Activated naive CD8-positive, alpha-beta T cell treated with anti-CD3 and anti-CD28 coated beads for 36 hours (primary cell): ENCODE results near the gene HMGN3. TPM values are rescaled to one million over a fixed set of nuclear protein-coding genes. Genes with fewer than 3 reads are reported as not detected.
"Not testable (repeated sequence)": the region's sequence is repeated elsewhere in the genome, so short reads cannot be mapped to it uniquely, and the experiment has no call there.

ENCODE experiments used
- DNase-seq: peaks from one replicate; pipeline ENCODE4 v3.0.0; 2021
- H3K27ac Mint-ChIP-seq: one replicate; pipeline ENCODE4 v1.8.0; 2022; ENCODE audit warnings: mild to moderate bottlenecking, moderate library complexity, mixed read lengths
- H3K27me3 Mint-ChIP-seq: one replicate; pipeline ENCODE4 v1.8.0; 2022; ENCODE audit warnings: mild to moderate bottlenecking, mixed read lengths
- H3K36me3 Mint-ChIP-seq: one replicate; pipeline ENCODE4 v1.8.0; 2021; ENCODE audit warnings: mild to moderate bottlenecking, mixed read lengths
- H3K4me1 Mint-ChIP-seq: one replicate; pipeline ENCODE4 v1.8.0; 2021; ENCODE audit warnings: mixed read lengths
- H3K4me3 Mint-ChIP-seq: one replicate; pipeline ENCODE4 v1.8.0; 2022; ENCODE audit warnings: mild to moderate bottlenecking, moderate library complexity, mixed read lengths
- H3K9me3 Mint-ChIP-seq: one replicate; pipeline ENCODE4 v1.8.0; 2022; ENCODE audit warnings: mixed read lengths
- total RNA-seq, 2 experiments: library from RNA; stranded (reverse); gene quantifications; one replicate each; pipeline ENCODE4 v1.2.3, GENCODE V29; 2021

HMGN3 gene
- total RNA-seq: 10 to 100 TPM; 70.6 to 74.8 TPM

GRCh38 chr6:79234150-79235022 lies at the start of gene HMGN3:
Gene HMGN3, minus strand, starts transcription at chr6:79234682.
- peaks cover 26% of the 10 kb centered on the region for H3K4me1 Mint-ChIP-seq
- DNase-seq: peak; percentile 95
- peak within 1 kb of the TSS; percentile 91 for H3K27ac Mint-ChIP-seq
- no peaks in the 10 kb centered on the region for H3K9me3 Mint-ChIP-seq
- H3K4me3 Mint-ChIP-seq: peak within 1 kb of the TSS; percentile 98
- H3K27me3 Mint-ChIP-seq: no peaks in the 10 kb centered on the region
- H3K36me3 Mint-ChIP-seq: peaks cover 7% of the 10 kb centered on the region

GRCh38 chr6:79280756-79281155 lies 46.3 kb upstream of the HMGN3 start:
- no peak overlapping the region for H3K4me3 Mint-ChIP-seq
- H3K9me3 Mint-ChIP-seq: peaks cover 11% of the 10 kb centered on the region
- DNase-seq: no peak
- no peaks in the 10 kb centered on the region for H3K4me1 Mint-ChIP-seq
- peaks cover 7% of the 10 kb centered on the region for H3K27me3 Mint-ChIP-seq
- no peak overlapping the region for H3K27ac Mint-ChIP-seq
- H3K36me3 Mint-ChIP-seq: no peaks in the 10 kb centered on the region

GRCh38 chr6:79277109-79277508 lies 42.6 kb upstream of the HMGN3 start:
- H3K27me3 Mint-ChIP-seq: peaks cover 7% of the 10 kb centered on the region
- no peaks in the 10 kb centered on the region for H3K36me3 Mint-ChIP-seq
- no peak for DNase-seq
- no peak overlapping the region for H3K4me3 Mint-ChIP-seq
- H3K4me1 Mint-ChIP-seq: no peaks in the 10 kb centered on the region
- H3K27ac Mint-ChIP-seq: no peak overlapping the region
- H3K9me3 Mint-ChIP-seq: peaks cover 11% of the 10 kb centered on the region

GRCh38 chr6:79269877-79270276 lies 35.4 kb upstream of the HMGN3 start:
- no peak overlapping the region for H3K27ac Mint-ChIP-seq
- no peak for DNase-seq
- H3K9me3 Mint-ChIP-seq: peaks cover 1% of the 10 kb centered on the region
- H3K4me3 Mint-ChIP-seq: no peak overlapping the region
- H3K4me1 Mint-ChIP-seq: no peaks in the 10 kb centered on the region
- peaks cover 24% of the 10 kb centered on the region for H3K27me3 Mint-ChIP-seq
- no peaks in the 10 kb centered on the region for H3K36me3 Mint-ChIP-seq

- H3K27me3 Mint-ChIP-seq: peaks cover 44% of the 10 kb centered on the region
- no peaks in the 10 kb centered on the region for H3K4me1 Mint-ChIP-seq
- no peak for DNase-seq
- no peak overlapping the region for H3K27ac Mint-ChIP-seq
- H3K9me3 Mint-ChIP-seq: peaks cover 1% of the 10 kb centered on the region
- no peaks in the 10 kb centered on the region for H3K36me3 Mint-ChIP-seq
- H3K4me3 Mint-ChIP-seq: no peak overlapping the region
Measured at GRCh38 chr6:79267128-79267527, 32.6 kb upstream of the HMGN3 start.

GRCh38 chr6:79266051-79266450 lies 31.6 kb upstream of the HMGN3 start:
- Mint-ChIP-seq H3K36me3 (no peaks in the 10 kb centered on the region), H3K27me3 (peaks cover 49% of the 10 kb centered on the region), H3K4me1 (no peaks in the 10 kb centered on the region), H3K27ac (no peak overlapping the region), H3K4me3 (no peak overlapping the region), H3K9me3 (peaks cover 1% of the 10 kb centered on the region)
- DNase-seq: no peak

GRCh38 chr6:79263359-79263758 lies 28.9 kb upstream of the HMGN3 start:
- H3K4me3 Mint-ChIP-seq: no peak overlapping the region
- no peak for DNase-seq
- peaks cover 37% of the 10 kb centered on the region for H3K27me3 Mint-ChIP-seq
- H3K27ac Mint-ChIP-seq: no peak overlapping the region
- peaks cover 11% of the 10 kb centered on the region for H3K9me3 Mint-ChIP-seq
- H3K4me1 Mint-ChIP-seq: no peaks in the 10 kb centered on the region
- H3K36me3 Mint-ChIP-seq: no peaks in the 10 kb centered on the region

GRCh38 chr6:79261666-79262065 lies 27.2 kb upstream of the HMGN3 start:
- Mint-ChIP-seq H3K27ac (no peak overlapping the region), H3K9me3 (peaks cover 13% of the 10 kb centered on the region), H3K27me3 (peaks cover 37% of the 10 kb centered on the region), H3K4me1 (no peaks in the 10 kb centered on the region), H3K4me3 (no peak overlapping the region), H3K36me3 (no peaks in the 10 kb centered on the region)
- DNase-seq: no peak

- H3K4me1 Mint-ChIP-seq: no peaks in the 10 kb centered on the region
- peaks cover 5% of the 10 kb centered on the region for H3K36me3 Mint-ChIP-seq
- peaks cover 35% of the 10 kb centered on the region for H3K27me3 Mint-ChIP-seq
- DNase-seq: no peak
- H3K9me3 Mint-ChIP-seq: peaks cover 16% of the 10 kb centered on the region
- no peak overlapping the region for H3K27ac Mint-ChIP-seq
- no peak overlapping the region for H3K4me3 Mint-ChIP-seq
Measured at GRCh38 chr6:79260772-79261171, 26.3 kb upstream of the HMGN3 start.

- Mint-ChIP-seq H3K9me3 (peaks cover 22% of the 10 kb centered on the region), H3K4me1 (no peaks in the 10 kb centered on the region), H3K27me3 (peaks cover 11% of the 10 kb centered on the region), H3K4me3 (no peak overlapping the region), H3K27ac (no peak overlapping the region), H3K36me3 (peaks cover 10% of the 10 kb centered on the region)
- no peak for DNase-seq
Measured at GRCh38 chr6:79257381-79258205, 23.1 kb upstream of the HMGN3 start.

- H3K4me1 Mint-ChIP-seq, H3K27ac Mint-ChIP-seq, H3K27me3 Mint-ChIP-seq, H3K4me3 Mint-ChIP-seq, DNase-seq: not testable (repeated sequence)
- Mint-ChIP-seq H3K9me3 (peaks cover 22% of the 10 kb centered on the region), H3K36me3 (peaks cover 10% of the 10 kb centered on the region)
Measured at GRCh38 chr6:79256770-79257169, 22.3 kb upstream of the HMGN3 start.

GRCh38 chr6:79255086-79255485 lies 20.6 kb upstream of the HMGN3 start:
- not testable (repeated sequence) for H3K27ac Mint-ChIP-seq, H3K4me3 Mint-ChIP-seq, H3K27me3 Mint-ChIP-seq, H3K4me1 Mint-ChIP-seq, DNase-seq
- Mint-ChIP-seq H3K36me3 (peaks cover 10% of the 10 kb centered on the region), H3K9me3 (peaks cover 18% of the 10 kb centered on the region)

- no peak overlapping the region for H3K27ac Mint-ChIP-seq
- peaks cover 6% of the 10 kb centered on the region for H3K9me3 Mint-ChIP-seq
- peaks cover 4% of the 10 kb centered on the region for H3K36me3 Mint-ChIP-seq
Measured at GRCh38 chr6:79250559-79250958, 16.1 kb upstream of the HMGN3 start.

GRCh38 chr6:79250107-79250514 lies 15.6 kb upstream of the HMGN3 start:
- Mint-ChIP-seq H3K27me3 (no peaks in the 10 kb centered on the region), H3K27ac (no peak overlapping the region), H3K4me3 (no peak overlapping the region), H3K36me3 (peaks cover 3% of the 10 kb centered on the region), H3K4me1 (no peaks in the 10 kb centered on the region), H3K9me3 (peaks cover 4% of the 10 kb centered on the region)
- no peak for DNase-seq

More at GRCh38 chr6:79250559-79250958, 16.1 kb upstream of the HMGN3 start:
- DNase-seq: no peak
- Mint-ChIP-seq H3K27me3 (no peaks in the 10 kb centered on the region), H3K4me1 (no peaks in the 10 kb centered on the region), H3K4me3 (no peak overlapping the region)

GRCh38 chr6:79249136-79249535 lies 14.7 kb upstream of the HMGN3 start:
- no peak overlapping the region for H3K27ac Mint-ChIP-seq
- no peak for DNase-seq
- no peaks in the 10 kb centered on the region for H3K4me1 Mint-ChIP-seq
- H3K27me3 Mint-ChIP-seq: no peaks in the 10 kb centered on the region
- peaks cover 1% of the 10 kb centered on the region for H3K36me3 Mint-ChIP-seq
- H3K4me3 Mint-ChIP-seq: no peak overlapping the region
- H3K9me3 Mint-ChIP-seq: no peaks in the 10 kb centered on the region
